GM23248 (cell line): Measurements from ENCODE around the gene CNTN4.

ENCODE experiments used
- EZH2 ChIP-seq: fragments of 200-600 bp; sonication (generic); IDR thresholded peaks from 2 replicates; pipeline ENCODE4 v1.6.1; 2018; ENCODE audit warnings: antibody characterized with exemption, mild to moderate bottlenecking; ENCODE audit not compliant: insufficient read depth, poor library complexity, severe bottlenecking
- EZH2phosphoT487 ChIP-seq: fragments of 200-600 bp; sonication (generic); IDR thresholded peaks from 2 replicates; pipeline ENCODE4 v1.6.1; 2018; ENCODE audit warnings: antibody characterized with exemption, moderate library complexity, mild to moderate bottlenecking, low read depth; ENCODE audit not compliant: insufficient read depth

GRCh38 chr3:2603692-2604289 lies 505.1 kb downstream of the CNTN4 start:
- TF ChIP-seq EZH2 (no peak), EZH2phosphoT487 (no peak)
